ENCODE results near the gene SEC63.
"Not testable (repeated sequence)": the region's sequence is repeated elsewhere in the genome, so short reads cannot be mapped to it uniquely, and the experiment has no call there.

Gene SEC63, protein sequence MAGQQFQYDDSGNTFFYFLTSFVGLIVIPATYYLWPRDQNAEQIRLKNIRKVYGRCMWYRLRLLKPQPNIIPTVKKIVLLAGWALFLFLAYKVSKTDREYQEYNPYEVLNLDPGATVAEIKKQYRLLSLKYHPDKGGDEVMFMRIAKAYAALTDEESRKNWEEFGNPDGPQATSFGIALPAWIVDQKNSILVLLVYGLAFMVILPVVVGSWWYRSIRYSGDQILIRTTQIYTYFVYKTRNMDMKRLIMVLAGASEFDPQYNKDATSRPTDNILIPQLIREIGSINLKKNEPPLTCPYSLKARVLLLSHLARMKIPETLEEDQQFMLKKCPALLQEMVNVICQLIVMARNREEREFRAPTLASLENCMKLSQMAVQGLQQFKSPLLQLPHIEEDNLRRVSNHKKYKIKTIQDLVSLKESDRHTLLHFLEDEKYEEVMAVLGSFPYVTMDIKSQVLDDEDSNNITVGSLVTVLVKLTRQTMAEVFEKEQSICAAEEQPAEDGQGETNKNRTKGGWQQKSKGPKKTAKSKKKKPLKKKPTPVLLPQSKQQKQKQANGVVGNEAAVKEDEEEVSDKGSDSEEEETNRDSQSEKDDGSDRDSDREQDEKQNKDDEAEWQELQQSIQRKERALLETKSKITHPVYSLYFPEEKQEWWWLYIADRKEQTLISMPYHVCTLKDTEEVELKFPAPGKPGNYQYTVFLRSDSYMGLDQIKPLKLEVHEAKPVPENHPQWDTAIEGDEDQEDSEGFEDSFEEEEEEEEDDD

DNA sequence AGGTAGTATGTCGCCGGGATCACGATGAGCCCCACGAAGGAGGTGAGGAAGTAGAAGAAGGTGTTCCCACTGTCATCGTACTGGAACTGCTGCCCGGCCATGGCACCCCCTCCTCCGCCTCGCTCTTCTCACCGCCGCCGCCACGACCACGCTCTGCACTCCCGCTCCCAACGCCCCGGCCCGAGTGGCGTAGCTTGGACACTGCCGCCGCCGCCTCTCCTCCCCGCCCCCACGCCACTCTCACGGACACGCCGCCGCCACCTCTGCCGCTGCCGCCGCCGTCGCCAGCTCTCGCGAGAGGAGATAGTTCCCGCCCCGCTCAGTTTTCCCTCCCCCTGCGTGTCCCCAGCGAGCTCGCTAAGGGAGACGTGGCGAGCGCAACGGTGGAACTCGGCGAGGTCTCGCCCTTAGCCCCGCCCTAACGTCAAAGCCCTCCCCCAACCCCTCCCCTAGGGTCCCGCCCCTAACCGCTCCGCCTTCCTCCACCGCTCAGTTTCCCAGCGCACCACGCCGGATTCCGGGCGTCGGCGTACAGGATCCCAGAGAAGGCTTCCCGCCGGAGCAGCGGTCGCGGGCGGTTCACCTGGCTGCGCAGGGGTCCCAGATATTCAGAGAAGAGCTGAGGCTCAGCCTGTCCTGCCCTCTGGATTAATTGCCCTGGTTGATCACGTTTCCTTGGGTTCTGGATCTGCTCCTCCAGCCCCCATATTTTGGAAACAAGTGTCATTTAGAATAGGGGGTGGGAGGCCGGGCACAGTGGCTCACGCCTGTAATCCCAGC is at the start of gene SEC63:
TSS of gene SEC63 (minus strand) at position 300 of the 780 bp plus-strand sequence. CDS start at position 101, 199 bp downstream.
- peak; percentile 97 for DNase-seq (ENCODE audit: low spot score)

DNA sequence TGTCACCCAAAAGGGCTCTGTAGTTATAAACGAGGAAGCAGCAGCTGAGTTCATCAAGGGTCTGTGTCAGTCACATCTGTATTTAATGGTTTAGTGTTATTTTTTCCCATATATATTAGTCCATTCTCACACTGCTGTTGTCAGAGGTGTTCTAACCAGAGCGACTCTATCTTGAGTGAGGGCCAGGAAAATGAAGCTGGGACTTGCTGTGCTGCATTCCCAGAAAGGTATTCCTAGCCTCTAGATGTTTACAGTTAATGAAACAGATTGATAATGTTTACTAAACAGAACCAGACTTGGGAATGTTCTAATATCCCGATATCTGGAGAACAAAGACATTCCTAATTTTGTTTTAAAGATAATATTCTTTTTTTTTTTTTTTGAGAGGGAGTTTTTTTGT is 48.0 kb upstream of the SEC63 start:
- DNase-seq (ENCODE audit: low spot score): no peak

DNA sequence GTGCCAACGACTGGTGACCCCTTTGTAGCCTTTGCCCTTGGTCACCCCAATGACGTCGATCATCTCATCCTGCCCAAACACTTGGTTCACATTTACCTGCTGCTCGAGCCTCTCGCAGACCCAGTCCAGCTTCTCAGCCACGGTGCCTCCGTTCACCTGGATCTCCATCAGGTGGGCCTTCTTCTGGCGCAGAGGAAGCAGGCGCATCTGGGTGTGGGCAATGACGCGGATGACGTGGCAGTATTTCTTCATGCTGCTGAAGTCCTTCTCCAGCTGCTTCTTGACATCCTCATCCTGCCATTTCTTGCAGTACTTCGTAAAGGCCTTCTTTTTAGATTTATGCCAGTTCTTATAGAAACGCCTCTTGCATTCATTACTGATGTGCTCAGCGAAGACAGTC is 46.9 kb upstream of the SEC63 start:
- DNase-seq (ENCODE audit: low spot score): no peak

DNA sequence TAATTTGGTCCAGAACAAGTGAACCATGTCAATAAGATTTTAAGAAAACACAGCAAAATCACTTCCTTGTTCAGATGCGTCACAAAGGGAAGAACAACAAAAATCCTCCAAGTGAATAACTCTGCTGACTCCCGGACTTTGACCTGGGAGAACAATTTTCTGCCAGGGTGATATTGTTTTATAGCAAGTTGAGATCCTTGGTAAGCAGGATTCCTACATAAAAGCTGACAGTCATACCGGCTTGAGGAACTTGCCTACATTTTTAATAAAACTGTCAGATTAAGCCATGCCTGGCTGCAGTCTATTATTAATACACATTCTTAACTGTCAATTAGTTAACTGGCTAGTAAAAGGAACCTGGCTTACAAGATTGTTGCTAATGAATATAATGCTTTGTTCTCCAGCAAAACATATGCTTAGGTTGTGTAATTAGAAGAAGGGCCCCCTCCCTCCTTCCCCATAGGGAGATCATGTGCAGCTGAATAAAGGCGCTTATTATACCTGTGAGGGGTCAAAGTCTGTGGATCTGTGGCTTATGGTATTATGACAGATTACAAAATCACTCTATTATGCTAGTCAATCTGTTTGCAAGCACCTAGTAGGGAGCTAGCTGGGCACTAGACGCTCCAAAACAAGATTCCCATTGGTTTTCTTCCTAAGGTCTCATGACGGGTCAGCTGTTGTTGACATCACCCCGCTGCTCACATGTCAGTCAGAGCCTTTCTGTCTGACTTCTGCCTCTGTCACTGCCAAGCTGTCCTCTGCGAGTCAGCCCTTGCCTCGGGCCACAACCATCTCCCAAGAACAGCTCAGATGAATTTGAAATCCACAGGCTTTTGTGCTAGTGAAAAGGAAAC is 44.6 kb upstream of the SEC63 start:
- no peak for DNase-seq (ENCODE audit: low spot score)

DNA sequence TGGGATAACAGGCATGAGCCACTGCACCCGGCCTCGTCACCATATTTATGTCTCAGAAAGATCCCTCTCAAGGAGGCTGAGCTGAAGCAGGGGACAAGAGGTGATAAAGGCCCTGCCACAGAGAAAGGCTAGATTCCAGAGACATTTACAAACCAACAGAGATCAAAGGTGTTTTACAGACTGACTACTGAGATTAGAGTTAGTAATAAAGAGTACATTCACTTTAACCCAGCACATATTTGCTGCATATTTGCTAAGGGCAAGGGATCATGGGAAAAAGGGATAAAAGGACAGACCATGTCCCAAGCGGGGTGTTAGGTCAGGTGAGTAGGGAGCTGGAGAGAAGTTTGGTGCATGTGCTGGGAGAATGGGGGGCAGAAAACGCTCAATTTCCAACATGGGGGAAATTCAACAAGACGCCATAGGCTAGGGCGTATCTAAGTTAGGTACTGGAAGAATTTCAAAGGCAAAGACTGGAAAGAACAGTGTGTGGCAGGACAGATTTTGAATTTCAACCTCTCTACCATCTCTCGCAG is 43.8 kb upstream of the SEC63 start:
- DNase-seq (ENCODE audit: low spot score): no peak

DNA sequence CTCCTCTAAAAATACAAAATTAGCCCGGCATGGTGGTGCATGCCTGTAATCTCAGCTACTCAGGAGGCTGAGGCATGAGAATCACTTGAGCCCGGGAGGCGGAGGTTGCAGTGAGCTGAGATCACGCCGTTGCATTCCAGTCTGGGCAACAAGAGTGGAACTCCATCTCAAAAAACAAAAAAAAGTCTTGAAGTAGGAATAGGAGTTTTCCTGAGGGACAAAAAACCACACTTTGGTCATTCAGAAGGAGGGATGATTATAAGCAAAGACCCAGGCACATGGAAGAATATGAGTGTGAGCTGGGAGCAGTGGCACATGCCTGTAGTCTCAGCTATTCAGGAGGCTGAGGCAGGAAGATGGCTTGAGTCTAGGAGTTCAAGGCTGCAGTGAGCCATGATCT is 42.3 kb upstream of the SEC63 start:
- not testable (repeated sequence) for DNase-seq (ENCODE audit: low spot score)

DNA sequence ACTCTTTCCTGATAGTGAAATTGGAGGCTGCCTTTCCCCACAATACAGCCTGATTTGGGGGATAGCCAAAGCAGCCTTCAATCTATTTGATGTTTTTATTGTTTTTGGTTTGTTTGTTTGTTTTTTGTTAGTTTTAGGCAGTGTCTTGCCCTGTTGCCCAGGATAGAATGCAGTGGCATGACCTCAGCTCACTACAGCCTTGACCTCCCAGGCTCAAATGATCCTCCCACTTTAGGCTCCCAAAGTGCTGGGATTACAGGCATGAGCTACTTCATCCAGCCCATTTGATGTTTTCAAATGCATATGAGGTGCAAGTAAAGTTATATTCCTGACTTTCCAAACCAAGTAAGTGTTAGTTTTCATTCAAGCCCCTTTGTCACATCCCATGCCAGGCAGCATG is 41.3 kb upstream of the SEC63 start:
- DNase-seq (ENCODE audit: low spot score): no peak

DNA sequence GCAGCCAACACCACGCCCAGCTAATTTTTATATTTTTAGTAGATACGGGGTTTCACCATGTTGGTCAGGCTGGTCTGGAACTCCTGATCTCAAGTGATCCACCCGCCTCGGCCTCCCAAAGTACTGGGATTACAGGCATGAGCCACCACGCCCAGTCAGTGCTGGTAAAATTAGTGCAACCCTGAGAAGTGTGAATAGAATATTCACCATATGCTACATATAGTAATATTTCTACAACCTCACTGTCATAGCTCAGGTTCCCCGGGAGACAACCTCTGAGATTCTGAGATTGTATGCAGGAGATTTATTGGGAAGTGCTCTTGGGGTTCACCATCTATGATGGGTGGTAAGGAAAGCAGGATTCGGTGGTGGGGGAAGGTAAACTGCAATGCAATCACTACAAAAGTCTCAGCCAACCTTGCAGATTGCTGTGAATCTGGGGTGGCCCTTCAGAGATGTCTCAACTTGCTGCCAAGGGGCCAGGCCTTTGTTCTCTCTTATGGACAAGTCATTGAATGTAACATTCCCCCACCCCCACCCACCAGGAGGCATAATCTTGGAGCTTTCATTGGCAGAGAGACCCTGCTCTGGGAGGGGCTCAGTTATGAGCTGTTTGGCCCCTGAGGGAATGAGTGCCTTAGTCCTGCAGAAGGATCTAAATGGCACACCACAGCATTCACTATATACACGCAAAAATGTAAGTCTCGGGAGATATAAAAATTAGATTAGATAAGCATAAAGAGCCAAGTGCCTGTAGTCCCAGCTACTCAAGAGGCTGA is 34.0 kb upstream of the SEC63 start:
- no peak for DNase-seq (ENCODE audit: low spot score)

DNA sequence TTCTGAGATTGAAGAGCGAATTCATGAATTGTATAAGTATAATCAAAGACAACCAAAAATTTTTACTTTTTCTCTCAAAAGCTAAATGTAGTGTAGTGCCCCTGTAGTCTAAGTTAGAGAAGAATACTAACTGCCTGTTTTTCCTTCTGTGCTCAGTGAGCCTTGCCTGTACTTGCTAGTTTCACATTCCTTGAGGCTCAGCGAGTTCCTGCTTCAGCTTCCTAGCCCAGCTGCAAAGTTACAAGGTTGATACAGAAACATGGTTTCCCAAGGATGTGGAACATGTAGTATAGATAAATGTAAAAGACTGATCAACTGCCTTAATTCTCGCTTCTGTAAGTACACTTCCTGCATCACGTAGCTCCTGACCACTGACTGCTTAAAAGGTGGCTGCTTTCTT is 33.1 kb upstream of the SEC63 start:
- peak; percentile 16 for DNase-seq (ENCODE audit: low spot score)

DNA sequence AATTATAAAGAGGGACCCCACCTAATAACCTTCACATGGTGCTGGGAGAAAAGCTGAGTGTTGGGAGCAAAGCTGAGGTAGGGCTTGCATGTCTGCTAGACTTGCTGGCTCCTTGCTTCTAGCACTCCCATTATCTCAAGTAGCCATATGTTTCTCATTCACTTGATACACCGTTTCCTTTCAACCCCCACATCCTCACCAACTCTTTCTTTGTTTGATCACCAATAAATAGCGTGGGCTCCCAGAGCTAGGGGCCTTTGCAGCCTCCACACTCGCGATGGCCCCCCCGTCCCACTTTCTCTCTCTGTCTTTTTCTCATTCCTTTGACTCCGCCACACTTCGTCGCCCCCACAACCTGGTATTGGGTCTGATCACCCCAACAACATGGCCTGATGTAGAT is 32.6 kb upstream of the SEC63 start:
- not testable (repeated sequence) for DNase-seq (ENCODE audit: low spot score)

DNA sequence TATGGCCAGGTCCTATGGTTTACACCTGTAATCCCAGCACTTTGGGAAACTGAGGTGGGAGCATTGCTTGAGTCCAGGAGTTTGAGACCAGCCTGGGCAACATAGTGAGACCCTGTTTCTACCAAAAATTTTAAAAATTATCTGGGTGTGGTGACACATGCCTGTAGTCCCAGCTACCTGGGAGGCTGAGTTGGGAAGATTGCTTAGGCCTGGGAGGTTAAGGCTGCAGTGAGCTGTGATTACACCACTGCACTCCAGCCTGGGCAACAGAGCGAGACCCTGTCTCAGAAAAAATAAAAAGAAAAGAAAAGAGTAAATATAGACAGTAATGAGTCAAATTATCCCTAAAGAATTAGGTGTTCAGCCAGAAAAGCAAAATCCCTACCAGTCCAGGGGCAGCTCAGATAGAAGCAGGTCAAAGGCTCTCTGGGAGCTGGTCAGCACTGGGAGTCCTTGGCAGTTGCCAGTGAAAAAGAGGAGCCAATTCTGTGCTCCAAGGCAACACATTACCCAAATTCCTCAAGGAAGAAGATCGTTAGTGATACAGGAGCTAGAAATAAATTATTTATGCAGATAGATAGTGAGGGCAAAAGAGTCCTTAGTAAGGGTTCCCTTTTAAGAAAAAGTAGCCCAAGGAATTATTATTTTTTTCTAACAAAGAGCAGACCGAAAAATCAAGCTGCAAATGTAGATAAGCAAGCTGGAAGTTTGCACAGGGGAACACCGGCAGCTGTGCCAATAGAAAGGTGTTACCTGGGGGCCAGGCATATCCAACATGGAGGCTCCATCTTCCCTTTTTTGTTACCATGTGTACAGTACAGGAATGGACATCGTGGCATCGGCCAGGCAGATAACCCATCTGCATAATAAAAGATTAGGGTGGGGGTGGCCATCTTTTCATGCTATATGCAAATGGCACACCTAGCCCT is 31.4 kb upstream of the SEC63 start:
- no peak for DNase-seq (ENCODE audit: low spot score)

DNA sequence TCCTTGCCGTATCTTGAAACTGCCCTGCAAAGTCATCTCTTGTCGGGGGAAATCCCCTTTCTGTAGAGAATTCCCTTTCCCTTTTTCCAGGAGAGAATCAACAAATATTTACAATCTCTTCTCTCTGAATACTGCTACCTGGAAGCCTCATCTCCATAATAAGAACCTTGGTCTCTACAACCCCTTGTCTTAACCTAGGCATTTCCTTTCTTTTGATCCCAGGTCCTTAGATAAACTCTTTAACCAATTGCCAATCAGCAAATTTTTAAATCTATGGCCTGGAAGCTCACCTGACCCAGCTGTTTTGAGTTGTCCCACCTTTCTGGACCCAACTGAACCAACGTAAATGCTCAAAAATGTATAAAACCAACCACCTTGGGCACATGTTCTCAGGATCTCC is 30.6 kb upstream of the SEC63 start:
- DNase-seq (ENCODE audit: low spot score): no peak

DNA sequence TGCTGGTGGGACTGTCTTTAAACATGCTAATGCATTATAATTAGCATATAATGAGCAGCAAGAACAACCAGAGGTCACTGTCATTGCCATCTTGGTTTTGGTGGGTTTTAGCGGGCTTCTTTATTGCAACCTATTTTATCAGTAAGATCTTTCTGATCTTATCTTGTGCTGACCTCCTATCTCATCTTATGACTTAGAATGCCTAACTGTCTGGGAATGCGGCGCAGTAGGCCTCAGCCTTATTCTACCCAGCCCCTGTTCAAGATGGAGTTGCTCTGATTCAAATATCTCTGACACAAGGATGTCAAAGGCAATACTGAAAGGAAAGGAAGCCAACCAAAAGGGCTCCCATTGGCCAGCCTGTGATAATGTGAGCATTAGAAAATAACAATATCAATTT is 29.8 kb upstream of the SEC63 start:
- DNase-seq (ENCODE audit: low spot score): no peak

DNA sequence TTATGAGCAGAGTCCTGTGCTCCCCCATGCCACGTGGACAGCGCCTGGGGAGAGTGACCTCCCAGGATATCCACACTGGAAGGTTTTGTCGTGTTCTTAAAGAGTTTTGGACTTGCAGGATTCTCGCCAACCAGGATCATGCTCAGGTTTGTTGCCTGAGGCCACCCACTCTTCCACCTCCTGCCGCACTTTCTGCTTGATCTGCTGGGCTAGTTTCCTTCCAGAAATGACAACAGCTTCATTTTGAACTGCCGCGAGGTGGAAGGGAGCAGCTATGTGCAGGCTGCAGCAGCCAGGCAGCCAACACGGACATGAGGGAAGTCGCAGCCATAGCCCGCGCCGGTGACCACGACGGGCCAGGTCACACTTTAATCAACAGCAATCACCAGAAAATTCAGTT is 27.7 kb upstream of the SEC63 start:
- DNase-seq (ENCODE audit: low spot score): no peak

DNA sequence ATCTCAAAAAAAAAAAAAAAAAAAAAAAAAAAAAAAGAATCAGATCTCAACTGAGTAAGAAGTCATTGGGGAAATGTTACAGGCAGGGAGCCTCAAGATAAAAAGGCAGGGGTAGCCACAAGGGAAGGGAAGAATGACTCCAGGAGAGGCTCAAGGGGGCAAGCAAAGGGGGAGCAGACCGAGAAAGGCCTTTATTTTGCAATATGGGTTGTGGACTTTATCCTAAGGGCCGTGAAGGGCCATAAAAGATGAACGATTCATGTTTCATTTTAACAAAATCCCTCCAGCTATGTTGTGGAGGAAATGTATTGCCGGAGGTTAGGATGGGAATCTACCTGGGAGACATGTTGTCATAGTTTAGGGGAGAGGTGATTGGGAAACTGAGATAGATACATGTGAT is 25.8 kb upstream of the SEC63 start:
- DNase-seq (ENCODE audit: low spot score): no peak

DNA sequence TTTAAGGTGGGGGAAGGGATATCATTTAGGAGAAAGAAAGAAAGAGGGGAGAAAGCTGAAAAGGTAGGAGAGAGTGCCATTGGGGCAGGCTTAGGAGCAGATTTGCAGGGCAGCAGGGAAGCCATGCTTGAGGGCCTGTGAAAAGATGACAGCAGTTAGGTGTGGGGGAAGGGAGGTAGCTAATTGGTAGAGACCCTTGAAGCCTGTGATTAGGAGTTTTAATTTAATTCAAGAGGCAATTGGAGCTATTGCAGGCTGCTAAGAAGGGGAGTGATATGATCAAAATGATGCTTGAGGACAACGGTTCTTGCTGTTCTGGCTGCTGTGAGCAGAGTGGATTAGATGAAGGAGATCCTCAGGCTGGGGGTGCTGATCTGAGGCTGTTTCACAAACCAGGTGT is 24.5 kb upstream of the SEC63 start:
- DNase-seq (ENCODE audit: low spot score): no peak

DNA sequence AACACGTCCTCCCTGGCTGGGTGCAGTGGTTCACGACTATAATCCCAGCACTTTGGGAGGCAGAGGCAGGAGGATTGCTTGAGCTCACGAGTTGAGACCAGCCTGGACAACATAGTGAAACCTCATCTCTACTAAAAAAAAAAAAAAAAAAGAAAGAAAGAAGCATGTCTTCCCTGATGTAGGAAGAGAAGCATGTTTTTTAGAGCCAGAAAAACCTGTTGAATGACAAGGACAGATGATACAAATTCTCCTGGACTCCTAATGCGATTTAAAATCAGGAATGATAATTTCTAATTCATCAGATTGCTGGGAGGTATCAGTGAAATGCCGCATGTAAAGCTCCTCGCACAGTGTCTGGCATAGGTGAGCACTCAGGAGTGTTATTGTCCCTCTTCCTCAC is 23.7 kb upstream of the SEC63 start:
- DNase-seq (ENCODE audit: low spot score): no peak

DNA sequence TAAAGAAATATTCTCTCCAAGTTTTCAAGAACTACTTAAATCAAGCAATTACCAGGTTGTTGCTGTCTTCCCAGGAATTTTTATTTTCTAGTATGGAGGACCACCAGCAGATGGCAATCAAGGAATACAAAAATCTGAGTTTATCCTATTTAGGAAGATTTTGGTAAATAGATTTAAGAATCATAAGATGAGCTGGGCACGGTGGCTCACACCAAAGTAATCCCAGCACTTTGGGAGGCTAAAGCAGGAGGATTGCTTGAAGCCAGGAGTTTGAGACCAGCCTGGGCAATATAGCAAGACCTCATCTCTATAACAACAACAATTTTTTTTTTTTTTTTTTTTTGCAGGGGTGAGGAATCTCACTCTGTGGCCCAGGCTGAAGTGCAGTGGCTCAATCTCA is 19.3 kb upstream of the SEC63 start:
- peak; percentile 37 for DNase-seq (ENCODE audit: low spot score)

DNA sequence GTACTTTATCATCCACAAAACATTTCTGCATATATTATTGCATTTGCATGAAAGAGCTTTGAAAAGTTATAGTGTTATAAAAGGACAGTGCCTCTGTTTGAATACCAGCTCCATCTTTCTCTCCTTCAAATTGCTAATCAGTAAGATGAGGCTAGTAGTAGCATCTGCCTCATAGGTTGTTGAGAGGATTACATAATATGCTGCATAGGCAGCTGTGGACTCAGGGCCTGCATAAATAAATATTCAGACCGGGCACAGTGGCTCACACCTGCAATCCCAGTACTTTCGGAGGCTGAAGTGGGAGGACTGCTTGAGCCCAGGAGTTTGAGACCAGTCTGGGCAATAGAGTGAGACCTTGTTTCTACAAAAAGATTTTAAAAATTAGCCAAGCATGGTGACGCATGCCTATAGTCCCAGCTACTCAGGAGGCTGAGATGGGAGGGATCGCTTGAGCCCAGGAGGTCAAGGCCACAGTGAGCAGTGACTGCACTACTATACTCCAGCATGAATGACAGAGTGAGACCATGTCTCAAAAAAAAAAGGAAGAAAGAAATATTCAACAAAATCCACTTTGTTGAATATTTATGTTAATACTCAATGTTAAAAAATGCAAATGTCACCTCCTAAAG is 18.3 kb upstream of the SEC63 start:
- DNase-seq (ENCODE audit: low spot score): no peak
